ENCODE measurements around the gene ZNF639.
"Not testable (repeated sequence)": the region's sequence is repeated elsewhere in the genome, so short reads cannot be mapped to it uniquely, and the experiment has no call there.

GRCh38 chr3:179307362-179307761 lies 15.5 kb upstream of the ZNF639 start:
- TF ChIP-seq, protein P1, sequence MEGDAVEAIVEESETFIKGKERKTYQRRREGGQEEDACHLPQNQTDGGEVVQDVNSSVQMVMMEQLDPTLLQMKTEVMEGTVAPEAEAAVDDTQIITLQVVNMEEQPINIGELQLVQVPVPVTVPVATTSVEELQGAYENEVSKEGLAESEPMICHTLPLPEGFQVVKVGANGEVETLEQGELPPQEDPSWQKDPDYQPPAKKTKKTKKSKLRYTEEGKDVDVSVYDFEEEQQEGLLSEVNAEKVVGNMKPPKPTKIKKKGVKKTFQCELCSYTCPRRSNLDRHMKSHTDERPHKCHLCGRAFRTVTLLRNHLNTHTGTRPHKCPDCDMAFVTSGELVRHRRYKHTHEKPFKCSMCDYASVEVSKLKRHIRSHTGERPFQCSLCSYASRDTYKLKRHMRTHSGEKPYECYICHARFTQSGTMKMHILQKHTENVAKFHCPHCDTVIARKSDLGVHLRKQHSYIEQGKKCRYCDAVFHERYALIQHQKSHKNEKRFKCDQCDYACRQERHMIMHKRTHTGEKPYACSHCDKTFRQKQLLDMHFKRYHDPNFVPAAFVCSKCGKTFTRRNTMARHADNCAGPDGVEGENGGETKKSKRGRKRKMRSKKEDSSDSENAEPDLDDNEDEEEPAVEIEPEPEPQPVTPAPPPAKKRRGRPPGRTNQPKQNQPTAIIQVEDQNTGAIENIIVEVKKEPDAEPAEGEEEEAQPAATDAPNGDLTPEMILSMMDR (IDR thresholded peaks at IDR 0.05) = not testable (repeated sequence)
- TF ChIP-seq POLR2A (IDR thresholded peaks at IDR 0.05) = not testable (repeated sequence)
